DND-41 (cell line): Measurements from ENCODE around the gene SGPP1.

Source experiments
- ATAC-seq: fragments of 200-7000 bp; cut with Tn5 transposase; 3 replicates; pipeline ENCODE4 v1.9.1; 2021; ENCODE audit warnings: low read depth; ENCODE audit not compliant: insufficient read depth
- DNase-seq: peaks from one replicate; pipeline ENCODE4 v3.0.0-alpha.2; 2020
- H2AFZ ChIP-seq: 2 replicates; pipeline ENCODE4 v1.6.0; 2012; ENCODE audit warnings: low read depth, low read length
- H3K27ac ChIP-seq: 2 replicates; pipeline ENCODE4 v1.5.1; 2012; ENCODE audit warnings: low read length, inconsistent platforms
- H3K27me3 ChIP-seq: fragments of 200-600 bp; sonication (generic); 2 replicates; pipeline ENCODE4 v1.6.0; 2012; ENCODE audit warnings: low read length, mild to moderate bottlenecking, inconsistent platforms; ENCODE audit not compliant: insufficient read depth, poor library complexity
- H3K36me3 ChIP-seq: 2 replicates; pipeline ENCODE4 v1.5.1; 2012; ENCODE audit warnings: low read length, inconsistent platforms; ENCODE audit not compliant: insufficient read depth
- H3K4me1 ChIP-seq: 2 replicates; pipeline ENCODE4 v1.5.1; 2012; ENCODE audit warnings: mild to moderate bottlenecking, low read length; ENCODE audit not compliant: insufficient read depth
- H3K4me2 ChIP-seq: 2 replicates; pipeline ENCODE4 v1.6.0; 2012; ENCODE audit warnings: mild to moderate bottlenecking, moderate library complexity, low read length, inconsistent platforms; ENCODE audit not compliant: insufficient read depth
- H3K4me3 ChIP-seq, 2 experiments: fragments of 200-600 bp in 1 of 2; shearing (Covaris generic) in 1 of 2; 2 replicates each; pipeline ENCODE4 v1.5.1; 2012 to 2016; ENCODE audit warnings: inconsistent platforms in 2 of 2, low read length in 2 of 2, mild to moderate bottlenecking in 2 of 2, low read depth in 1 of 2, moderate library complexity in 1 of 2
- H3K79me2 ChIP-seq: 2 replicates; pipeline ENCODE4 v1.6.0; 2012; ENCODE audit warnings: low read length, inconsistent platforms; ENCODE audit not compliant: insufficient read depth
- H3K9ac ChIP-seq: 2 replicates; pipeline ENCODE4 v1.6.0; 2012; ENCODE audit warnings: low read depth, mild to moderate bottlenecking, inconsistent platforms, low read length, moderate library complexity
- H3K9me3 ChIP-seq: 2 replicates; pipeline ENCODE4 v1.5.1; 2012; ENCODE audit warnings: low read length, moderate library complexity, mild to moderate bottlenecking, inconsistent platforms; ENCODE audit not compliant: insufficient read depth, severe bottlenecking
- H4K20me1 ChIP-seq: 2 replicates; pipeline ENCODE4 v1.6.0; 2012; ENCODE audit warnings: low read length; ENCODE audit not compliant: insufficient read depth
- EZH2 ChIP-seq: IDR thresholded peaks from 3 replicates; pipeline ENCODE4 v1.6.1; 2012; ENCODE audit warnings: borderline replicate concordance, low read depth, mild to moderate bottlenecking, moderate library complexity, low read length, inconsistent platforms; ENCODE audit not compliant: severe bottlenecking
- TF ChIP-seq, protein P1 (sequence below): IDR thresholded peaks from 2 replicates; pipeline ENCODE4 v1.5.1; 2012; ENCODE audit warnings: borderline replicate concordance, low read length, moderate library complexity, mild to moderate bottlenecking; ENCODE audit not compliant: poor library complexity, severe bottlenecking; ENCODE audit errors: extremely low read depth

SGPP1 gene

DNA sequence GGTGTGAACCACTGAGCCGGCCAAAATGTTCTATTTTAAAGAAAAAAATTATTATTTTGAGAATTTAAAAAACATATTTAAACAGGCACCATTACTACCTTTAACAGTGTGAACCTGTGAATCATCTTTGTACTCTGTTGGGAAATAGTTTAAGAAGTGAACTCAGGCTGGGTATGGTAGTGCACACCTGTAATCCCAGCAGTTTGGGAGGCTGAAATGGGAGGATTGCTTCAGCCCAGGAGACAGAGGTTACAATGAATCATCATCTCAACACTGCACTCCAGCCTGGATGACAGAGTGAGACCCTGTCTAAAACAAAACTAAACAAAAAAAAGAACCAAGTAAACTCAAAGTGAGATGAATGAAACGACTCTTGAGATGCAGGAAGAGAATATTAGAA is 83.1 kb downstream of the SGPP1 start:
- Histone ChIP-seq H3K36me3 (peaks cover 4% of the 10 kb centered on the region; the same call in 1 of the 2 replicates), H3K9ac (no peak overlapping the region), H3K9me3 (no peaks in the 10 kb centered on the region), H3K4me1 (peaks cover 21% of the 10 kb centered on the region; the same call in 1 of the 2 replicates), H3K4me3 (no peak overlapping the region), H3K27ac (no peak overlapping the region), H4K20me1 (no peaks in the 10 kb centered on the region), H2AFZ (no peak overlapping the region), H3K4me2 (no peak overlapping the region), H3K79me2 (peaks cover 19% of the 10 kb centered on the region), H3K27me3 (no peaks in the 10 kb centered on the region)
- no peak for DNase-seq
- no peak for ATAC-seq
- TF ChIP-seq, protein P1, sequence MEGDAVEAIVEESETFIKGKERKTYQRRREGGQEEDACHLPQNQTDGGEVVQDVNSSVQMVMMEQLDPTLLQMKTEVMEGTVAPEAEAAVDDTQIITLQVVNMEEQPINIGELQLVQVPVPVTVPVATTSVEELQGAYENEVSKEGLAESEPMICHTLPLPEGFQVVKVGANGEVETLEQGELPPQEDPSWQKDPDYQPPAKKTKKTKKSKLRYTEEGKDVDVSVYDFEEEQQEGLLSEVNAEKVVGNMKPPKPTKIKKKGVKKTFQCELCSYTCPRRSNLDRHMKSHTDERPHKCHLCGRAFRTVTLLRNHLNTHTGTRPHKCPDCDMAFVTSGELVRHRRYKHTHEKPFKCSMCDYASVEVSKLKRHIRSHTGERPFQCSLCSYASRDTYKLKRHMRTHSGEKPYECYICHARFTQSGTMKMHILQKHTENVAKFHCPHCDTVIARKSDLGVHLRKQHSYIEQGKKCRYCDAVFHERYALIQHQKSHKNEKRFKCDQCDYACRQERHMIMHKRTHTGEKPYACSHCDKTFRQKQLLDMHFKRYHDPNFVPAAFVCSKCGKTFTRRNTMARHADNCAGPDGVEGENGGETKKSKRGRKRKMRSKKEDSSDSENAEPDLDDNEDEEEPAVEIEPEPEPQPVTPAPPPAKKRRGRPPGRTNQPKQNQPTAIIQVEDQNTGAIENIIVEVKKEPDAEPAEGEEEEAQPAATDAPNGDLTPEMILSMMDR = no peak
- TF ChIP-seq EZH2 = no peak

DNA sequence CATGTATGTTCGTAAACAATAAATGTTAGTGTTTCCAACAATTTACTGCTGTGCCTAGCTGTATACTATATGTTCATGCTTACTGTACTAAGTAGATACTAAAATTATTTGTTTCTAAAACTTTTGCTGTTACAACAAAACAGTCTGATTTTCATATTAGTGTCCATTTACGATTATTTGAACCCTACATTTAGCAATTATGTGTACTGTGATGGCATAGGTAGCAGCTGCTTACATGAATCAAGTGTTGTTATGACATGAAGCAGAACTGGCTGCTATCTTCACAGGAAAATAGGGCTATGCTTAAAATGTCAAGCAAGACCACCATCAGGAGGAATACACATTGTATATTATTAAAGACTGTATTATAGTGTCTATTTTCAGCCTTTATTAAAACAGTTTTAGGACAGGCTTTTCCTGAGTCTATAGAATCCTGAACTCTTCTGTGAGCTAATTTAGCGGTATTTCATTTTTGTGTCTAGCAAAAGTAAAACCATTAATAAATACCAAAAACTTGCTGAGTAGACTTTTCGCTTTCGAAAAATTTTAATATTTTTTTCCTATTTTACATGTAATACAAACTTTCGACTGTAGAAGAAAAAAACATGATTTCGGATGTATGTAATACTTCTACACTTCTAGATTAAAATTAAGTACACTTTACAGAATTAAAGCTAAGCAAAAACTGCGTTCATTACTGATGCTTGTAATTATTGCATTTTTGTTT is 85.0 kb downstream of the SGPP1 start:
- Histone ChIP-seq H3K4me1 (peaks cover 34% of the 10 kb centered on the region; the same call in 1 of the 2 replicates), H3K9ac (peak overlapping the region; percentile 74), H3K9me3 (no peaks in the 10 kb centered on the region), H3K27me3 (no peaks in the 10 kb centered on the region), H3K27ac (peak overlapping the region; percentile 86), H3K4me2 (peak overlapping the region; percentile 75), H4K20me1 (no peaks in the 10 kb centered on the region), H3K4me3 (peak overlapping the region; percentile 37 to 71), H3K36me3 (peaks cover 13% of the 10 kb centered on the region; the same call in 1 of the 2 replicates), H3K79me2 (peaks cover 38% of the 10 kb centered on the region), H2AFZ (peak overlapping the region; percentile 76)
- ATAC-seq = no peak
- no peak for DNase-seq
- TF ChIP-seq EZH2 = no peak
- TF ChIP-seq, protein P1 = no peak

DNA sequence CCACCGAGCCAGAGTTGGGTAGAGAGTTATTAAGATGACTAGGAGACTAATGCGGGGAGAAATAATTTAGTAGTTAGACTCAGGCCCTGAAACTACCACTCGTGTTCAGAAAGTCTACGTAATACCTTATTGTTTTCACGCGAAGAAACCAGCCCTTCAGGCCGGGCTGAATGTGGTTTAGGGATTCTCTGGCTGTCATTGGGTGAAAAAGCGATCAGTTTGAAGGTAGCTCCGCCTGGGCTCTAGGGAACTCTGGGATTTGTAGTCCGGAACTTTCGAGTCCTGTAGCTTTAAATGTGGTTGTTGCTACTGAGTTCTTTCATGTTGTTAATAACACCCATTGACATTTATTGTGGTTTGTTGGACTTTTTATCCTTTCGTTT is 85.6 kb downstream of the SGPP1 start:
- H3K9me3 ChIP-seq = no peaks in the 10 kb centered on the region
- H3K79me2 ChIP-seq = peaks cover 44% of the 10 kb centered on the region
- no peaks in the 10 kb centered on the region for H4K20me1 ChIP-seq
- peak overlapping the region; percentile 86 for H3K27ac ChIP-seq
- TF ChIP-seq, protein P1 = no peak
- no peak for TF ChIP-seq EZH2
- peaks cover 13% of the 10 kb centered on the region; the same call in 1 of the 2 replicates for H3K36me3 ChIP-seq
- H3K4me1 ChIP-seq = peaks cover 34% of the 10 kb centered on the region; the same call in 1 of the 2 replicates
- ATAC-seq (peak; percentile 75), DNase-seq (peak; percentile 88)
- H3K4me3 ChIP-seq = peak overlapping the region; percentile 37 to 71
- peak overlapping the region; percentile 75 for H3K4me2 ChIP-seq
- H3K27me3 ChIP-seq = no peaks in the 10 kb centered on the region
- H2AFZ ChIP-seq = peak overlapping the region; percentile 76
- H3K9ac ChIP-seq = peak overlapping the region; percentile 74
